ENCODE results near the gene SHMT1.
"Not testable (repeated sequence)": the region's sequence is repeated elsewhere in the genome, so short reads cannot be mapped to it uniquely, and the experiment has no call there.

SHMT1 gene

DNA sequence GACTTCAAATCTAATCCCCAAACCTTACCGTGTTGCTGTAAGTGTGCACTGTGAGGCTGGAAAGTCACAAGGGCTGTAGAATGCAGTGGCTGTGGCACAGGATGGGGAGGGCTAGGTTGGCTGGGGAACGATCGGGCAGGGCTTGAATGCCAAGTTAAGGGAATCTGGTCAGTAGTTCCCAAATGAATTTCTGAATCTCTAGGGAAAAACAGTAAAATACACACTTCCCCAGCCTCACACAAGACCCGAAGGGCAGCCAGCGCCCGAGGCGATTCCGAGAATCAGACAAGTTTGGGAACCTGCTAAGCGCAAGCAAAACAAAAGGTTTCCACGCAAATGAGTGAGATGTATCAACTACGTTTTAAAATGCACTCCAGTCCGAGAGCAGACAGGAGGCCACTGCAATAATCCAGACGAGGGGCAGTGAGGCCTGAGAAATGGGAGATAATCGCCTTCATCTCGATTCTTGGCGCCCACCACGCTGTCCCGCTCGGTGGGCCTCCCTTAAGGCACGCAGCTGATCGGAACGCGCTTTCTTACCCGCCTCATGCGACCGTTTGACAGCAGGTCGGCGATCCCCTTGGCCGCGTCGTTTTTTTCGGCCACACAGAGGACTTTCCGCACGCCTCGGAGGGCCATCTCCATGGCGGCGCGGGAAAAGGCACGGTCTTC is 49.2 kb downstream of the SHMT1 start:
- FAIRE-seq (no peak), DNase-seq (ENCODE audit: insufficient read length, low spot score) (no peak)
- TF ChIP-seq, protein P1, sequence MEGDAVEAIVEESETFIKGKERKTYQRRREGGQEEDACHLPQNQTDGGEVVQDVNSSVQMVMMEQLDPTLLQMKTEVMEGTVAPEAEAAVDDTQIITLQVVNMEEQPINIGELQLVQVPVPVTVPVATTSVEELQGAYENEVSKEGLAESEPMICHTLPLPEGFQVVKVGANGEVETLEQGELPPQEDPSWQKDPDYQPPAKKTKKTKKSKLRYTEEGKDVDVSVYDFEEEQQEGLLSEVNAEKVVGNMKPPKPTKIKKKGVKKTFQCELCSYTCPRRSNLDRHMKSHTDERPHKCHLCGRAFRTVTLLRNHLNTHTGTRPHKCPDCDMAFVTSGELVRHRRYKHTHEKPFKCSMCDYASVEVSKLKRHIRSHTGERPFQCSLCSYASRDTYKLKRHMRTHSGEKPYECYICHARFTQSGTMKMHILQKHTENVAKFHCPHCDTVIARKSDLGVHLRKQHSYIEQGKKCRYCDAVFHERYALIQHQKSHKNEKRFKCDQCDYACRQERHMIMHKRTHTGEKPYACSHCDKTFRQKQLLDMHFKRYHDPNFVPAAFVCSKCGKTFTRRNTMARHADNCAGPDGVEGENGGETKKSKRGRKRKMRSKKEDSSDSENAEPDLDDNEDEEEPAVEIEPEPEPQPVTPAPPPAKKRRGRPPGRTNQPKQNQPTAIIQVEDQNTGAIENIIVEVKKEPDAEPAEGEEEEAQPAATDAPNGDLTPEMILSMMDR (IDR thresholded peaks at IDR 0.05; ENCODE audit: insufficient read depth, missing control alignments): no peak

DNA sequence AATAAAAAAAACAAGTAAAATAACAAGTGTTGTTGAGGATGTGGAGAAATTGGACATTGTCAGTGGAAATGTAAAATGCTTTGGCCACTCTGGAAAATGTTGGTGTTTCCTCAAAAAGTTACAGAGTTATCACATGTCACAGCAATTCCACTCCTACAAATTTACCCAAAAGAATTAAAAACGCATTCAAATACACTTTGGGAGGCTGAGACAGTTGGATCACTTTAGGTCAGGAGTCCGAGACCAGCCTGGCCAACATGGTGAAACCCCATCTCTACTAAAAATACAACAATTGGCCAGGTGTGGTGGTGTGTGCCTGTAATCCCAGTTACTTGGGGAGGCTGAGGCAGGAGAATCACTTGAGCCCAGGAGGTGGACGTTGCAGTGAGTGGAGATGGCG is 54.1 kb downstream of the SHMT1 start:
- DNase-seq (ENCODE audit: insufficient read length, low spot score) (no peak), FAIRE-seq (no peak)
- TF ChIP-seq, protein P1 (IDR thresholded peaks at IDR 0.05; ENCODE audit: insufficient read depth, missing control alignments): no peak

DNA sequence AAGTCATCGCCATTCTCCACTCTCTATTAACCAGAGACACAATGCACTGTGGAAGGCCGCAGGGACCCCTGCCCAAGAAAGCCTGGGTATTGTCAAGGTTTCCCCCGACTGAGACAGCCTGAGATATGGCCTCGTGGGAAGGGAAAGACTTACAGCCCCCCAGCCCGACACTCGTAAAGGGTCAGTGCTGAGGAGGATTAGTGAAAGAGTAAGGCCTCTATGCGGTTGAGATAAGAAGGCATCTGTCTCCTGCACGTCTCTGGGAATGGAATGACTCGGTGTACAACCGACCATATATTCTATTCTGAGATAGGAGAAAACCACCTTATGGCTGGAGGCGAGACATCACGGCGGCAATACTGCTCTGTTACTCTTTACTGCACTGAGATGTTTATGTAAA is 60.1 kb downstream of the SHMT1 start:
- FAIRE-seq; DNase-seq (ENCODE audit: insufficient read length, low spot score): not testable (repeated sequence)

DNA sequence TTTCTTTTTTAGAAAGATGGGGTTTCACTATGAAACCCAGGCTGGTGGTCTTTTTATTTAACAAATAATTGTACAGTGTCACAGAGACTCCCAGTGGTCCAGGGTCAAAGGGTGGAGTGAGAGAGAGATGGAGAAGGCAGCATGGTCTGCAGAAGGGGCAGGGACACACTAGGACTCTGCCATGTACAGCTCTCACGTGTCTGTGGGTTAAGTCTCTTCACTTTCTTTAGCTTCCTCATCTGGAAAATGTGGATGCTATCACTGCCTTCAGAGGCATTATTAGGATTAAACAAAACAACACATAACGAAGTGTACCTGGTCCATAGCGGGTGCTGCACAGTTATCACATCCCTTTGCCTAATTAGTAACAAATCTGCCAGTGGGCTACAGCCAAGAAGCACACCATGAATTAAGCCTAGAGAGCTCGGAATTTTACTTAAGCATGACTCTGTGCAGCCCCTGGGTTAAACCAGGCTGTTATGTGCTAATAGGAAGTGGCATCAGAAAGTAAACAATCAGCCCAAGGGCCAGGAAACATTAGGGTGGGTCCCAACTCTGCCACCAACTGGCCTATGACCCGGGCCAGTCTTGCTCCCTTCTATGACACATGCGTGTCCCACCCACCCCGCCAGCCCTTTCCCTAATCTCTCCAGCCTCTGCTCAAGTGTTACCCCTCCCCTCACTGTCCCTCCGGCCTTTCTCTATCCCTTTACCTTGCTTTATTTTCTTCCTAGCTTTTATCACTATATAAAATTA is 62.4 kb downstream of the SHMT1 start:
- FAIRE-seq (no peak), DNase-seq (ENCODE audit: insufficient read length, low spot score) (no peak)
- TF ChIP-seq, protein P1 (IDR thresholded peaks at IDR 0.05; ENCODE audit: insufficient read depth, missing control alignments): no peak

DNA sequence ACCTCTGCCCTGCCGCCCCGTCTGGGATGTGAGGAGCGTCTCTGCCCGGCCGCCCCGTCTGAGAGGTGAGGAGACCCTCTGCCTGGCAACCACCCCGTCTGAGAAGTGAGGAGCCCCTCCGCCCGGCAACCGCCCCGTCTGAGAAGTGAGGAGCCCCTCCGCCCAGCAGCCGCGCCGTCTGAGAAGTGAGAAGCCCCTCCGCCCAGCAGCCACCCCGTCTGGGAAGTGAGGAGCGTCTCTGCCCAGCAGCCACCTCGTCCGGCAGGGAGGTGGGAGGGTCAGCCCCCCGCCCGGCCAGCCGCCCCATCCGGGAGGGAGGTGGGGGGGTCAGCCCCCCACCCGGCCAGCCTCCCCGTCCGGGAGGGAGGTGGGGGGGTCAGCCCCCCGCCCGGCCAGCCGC is 65.3 kb downstream of the SHMT1 start:
- not testable (repeated sequence) for DNase-seq (ENCODE audit: insufficient read length, low spot score); FAIRE-seq

DNA sequence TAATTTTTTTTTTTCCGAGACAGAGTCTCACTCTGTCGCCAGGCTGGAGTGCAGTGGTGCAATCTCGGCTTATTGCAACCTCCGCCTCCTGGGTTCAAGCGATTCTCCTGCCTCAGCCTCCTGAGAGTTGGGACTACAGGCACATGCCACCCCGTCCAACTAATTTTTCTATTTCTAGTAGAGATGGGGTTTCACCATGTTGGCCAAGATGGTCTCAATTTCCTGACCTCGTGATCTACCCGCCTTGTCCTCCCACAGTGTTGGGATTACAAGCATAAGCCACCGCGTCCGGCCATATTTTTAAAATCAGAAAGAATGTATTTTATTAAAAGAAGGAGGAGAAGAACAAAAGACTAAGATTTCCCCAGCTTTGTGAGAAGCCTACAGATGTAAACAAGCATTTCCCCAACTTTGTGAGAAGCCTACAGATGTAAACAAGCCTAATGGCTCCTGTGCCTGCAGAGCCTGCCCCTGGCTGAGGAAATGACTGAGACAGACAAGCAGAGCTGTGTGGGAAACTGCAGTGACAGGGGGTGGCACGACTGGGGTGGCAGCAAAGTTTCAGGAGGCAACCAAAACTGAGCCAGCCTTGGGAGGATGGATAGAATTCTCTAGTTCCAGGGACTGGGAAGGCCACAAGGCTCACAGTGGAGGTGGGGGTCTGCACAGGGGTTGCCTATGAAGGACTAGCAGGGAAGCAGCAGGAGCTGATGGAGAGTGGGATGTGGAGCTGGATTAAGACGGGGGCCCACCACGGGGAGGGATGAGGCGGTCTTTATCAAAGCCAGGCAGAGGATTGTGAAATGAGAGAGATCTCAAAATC is 71.4 kb downstream of the SHMT1 start:
- no peak for DNase-seq (ENCODE audit: insufficient read length, low spot score)
- TF ChIP-seq, protein P1 (IDR thresholded peaks at IDR 0.05; ENCODE audit: insufficient read depth, missing control alignments): no peak
- FAIRE-seq: no peak

DNA sequence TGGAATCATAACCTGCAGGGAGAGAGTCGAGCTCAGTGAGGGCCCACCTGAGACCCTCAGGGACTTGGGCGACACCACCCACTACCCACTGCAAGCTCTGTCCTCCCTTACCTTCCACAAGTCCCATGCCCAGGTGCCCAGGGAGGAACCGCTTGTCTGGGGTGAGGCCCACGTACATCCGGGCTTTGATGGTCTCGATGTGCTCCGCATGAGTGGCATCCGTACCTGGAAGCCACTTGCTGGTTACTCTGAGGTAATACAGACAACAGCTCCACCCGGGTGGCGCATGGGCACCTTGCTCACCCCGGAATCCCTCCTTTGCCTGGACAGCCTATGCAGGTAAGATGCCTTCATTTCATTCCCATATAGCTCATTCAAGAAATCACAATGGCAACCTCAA is 78.1 kb downstream of the SHMT1 start:
- DNase-seq (ENCODE audit: insufficient read length, low spot score) (no peak), FAIRE-seq (no peak)
- TF ChIP-seq, protein P1 (IDR thresholded peaks at IDR 0.05; ENCODE audit: insufficient read depth, missing control alignments): no peak

DNA sequence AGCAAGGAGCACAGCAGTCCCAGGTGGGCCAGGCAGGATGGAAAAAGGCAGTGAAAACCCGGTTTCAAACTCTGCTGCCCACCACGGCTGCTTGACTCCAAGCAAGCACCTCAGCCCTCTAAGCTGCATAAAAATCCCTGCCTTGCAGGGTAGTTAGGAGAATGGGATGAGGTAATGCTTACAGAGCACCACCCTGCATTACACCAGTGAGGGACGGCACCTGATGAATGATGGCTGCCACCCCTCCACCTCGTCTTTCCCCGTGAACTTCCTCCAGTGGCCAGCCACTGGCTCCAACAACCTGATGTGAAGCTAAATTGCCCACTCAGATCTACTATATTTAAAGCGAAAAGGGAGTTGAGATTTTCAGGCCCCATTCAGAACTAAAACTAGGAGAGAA is 81.6 kb downstream of the SHMT1 start:
- FAIRE-seq (no peak), DNase-seq (ENCODE audit: insufficient read length, low spot score) (no peak)
- TF ChIP-seq, protein P1 (IDR thresholded peaks at IDR 0.05; ENCODE audit: insufficient read depth, missing control alignments): no peak

Measured in D721Med (cell line).